ENCODE data around the gene CST1.

DNA sequence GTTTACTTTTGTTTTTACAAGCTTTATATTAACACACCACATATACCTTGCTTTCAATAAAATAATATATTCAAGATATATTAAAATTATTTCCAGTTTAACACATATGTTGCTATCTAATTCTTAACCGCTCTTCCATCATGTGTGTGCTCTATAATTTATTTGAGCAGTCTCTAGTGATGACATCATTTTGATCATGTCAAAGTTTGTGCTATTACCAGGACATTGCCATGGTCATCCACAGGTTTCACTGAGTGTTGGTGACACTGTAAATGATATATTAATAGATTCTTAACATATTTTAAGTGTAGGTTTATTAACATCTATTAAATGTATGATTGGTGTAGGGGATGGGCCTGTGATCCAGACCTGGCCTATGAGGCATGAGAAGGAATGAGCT is 44.8 kb downstream of the CST1 start:
- TF ChIP-seq, protein P1, sequence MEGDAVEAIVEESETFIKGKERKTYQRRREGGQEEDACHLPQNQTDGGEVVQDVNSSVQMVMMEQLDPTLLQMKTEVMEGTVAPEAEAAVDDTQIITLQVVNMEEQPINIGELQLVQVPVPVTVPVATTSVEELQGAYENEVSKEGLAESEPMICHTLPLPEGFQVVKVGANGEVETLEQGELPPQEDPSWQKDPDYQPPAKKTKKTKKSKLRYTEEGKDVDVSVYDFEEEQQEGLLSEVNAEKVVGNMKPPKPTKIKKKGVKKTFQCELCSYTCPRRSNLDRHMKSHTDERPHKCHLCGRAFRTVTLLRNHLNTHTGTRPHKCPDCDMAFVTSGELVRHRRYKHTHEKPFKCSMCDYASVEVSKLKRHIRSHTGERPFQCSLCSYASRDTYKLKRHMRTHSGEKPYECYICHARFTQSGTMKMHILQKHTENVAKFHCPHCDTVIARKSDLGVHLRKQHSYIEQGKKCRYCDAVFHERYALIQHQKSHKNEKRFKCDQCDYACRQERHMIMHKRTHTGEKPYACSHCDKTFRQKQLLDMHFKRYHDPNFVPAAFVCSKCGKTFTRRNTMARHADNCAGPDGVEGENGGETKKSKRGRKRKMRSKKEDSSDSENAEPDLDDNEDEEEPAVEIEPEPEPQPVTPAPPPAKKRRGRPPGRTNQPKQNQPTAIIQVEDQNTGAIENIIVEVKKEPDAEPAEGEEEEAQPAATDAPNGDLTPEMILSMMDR (IDR thresholded peaks at IDR 0.05) = no peak
- TF ChIP-seq POLR2A (IDR thresholded peaks at IDR 0.05) (no peak), POLR2AphosphoS5 (IDR thresholded peaks at IDR 0.05; ENCODE audit: insufficient read depth in 1 of 2, low read depth in 1 of 2) (no peak)

Measured in vagina (tissue), 2 donors.